SK-N-SH treated with all-trans-retinoic acid at 6 μM for 48 hours (cell line): Measurements from ENCODE around the gene MAP3K2.

Experiments
- ATAC-seq: fragments of 200-7000 bp; cut with Tn5 transposase; 3 replicates; pipeline ENCODE4 v1.9.1; 2020; ENCODE audit warnings: mild to moderate bottlenecking, moderate library complexity
- ARNTL ChIP-seq: fragments of 450-650 bp; formaldehyde crosslinking; IDR thresholded peaks from 2 replicates; pipeline ENCODE4 v1.5.0; 2020; ENCODE audit warnings: low read depth, mild to moderate bottlenecking, moderate library complexity, borderline replicate concordance
- BACH2 ChIP-seq: fragments of 250-450 bp; sonication (Bioruptor Pico); IDR thresholded peaks from 2 replicates; pipeline ENCODE4 v1.9.0; 2021; ENCODE audit warnings: mild to moderate bottlenecking, borderline replicate concordance
- CREB5 ChIP-seq: fragments of 250-450 bp; sonication (Bioruptor Pico); IDR thresholded peaks from 2 replicates; pipeline ENCODE4 v1.5.1; 2020; ENCODE audit warnings: low read depth, mild to moderate bottlenecking, moderate library complexity
- CSDC2 ChIP-seq: fragments of 250-450 bp; sonication (Bioruptor Pico); IDR thresholded peaks from 2 replicates; pipeline ENCODE4 v1.5.0; 2020; ENCODE audit warnings: mild to moderate bottlenecking, moderate library complexity
- GLIS3 ChIP-seq: fragments of 250-450 bp; sonication (Bioruptor Pico); IDR thresholded peaks from 2 replicates; pipeline ENCODE4 v1.5.0; 2020; ENCODE audit warnings: mild to moderate bottlenecking, moderate library complexity
- ISL1 ChIP-seq: fragments of 250-450 bp; sonication (Bioruptor Pico); IDR thresholded peaks from 2 replicates; pipeline ENCODE4 v2.1.2; 2022; ENCODE audit warnings: mild to moderate bottlenecking, moderate library complexity
- OSR1 ChIP-seq: fragments of 250-450 bp; sonication (Bioruptor Pico); IDR thresholded peaks from 2 replicates; pipeline ENCODE4 v1.8.0; 2022; ENCODE audit warnings: moderate library complexity, mild to moderate bottlenecking, inconsistent platforms
- PATZ1 ChIP-seq: fragments of 250-450 bp; sonication (Bioruptor Pico); IDR thresholded peaks from 2 replicates; pipeline ENCODE4 v1.8.0; 2020; ENCODE audit warnings: mild to moderate bottlenecking, moderate library complexity, borderline replicate concordance
- POU6F1 ChIP-seq: fragments of 250-450 bp; sonication (Bioruptor Pico); IDR thresholded peaks from 2 replicates; pipeline ENCODE4 v1.8.0; 2021; ENCODE audit warnings: low read depth, mild to moderate bottlenecking, moderate library complexity, borderline replicate concordance
- PPARA ChIP-seq: fragments of 250-450 bp; sonication (Bioruptor Pico); IDR thresholded peaks from 2 replicates; pipeline ENCODE4 v1.5.0; 2020; ENCODE audit warnings: mild to moderate bottlenecking, borderline replicate concordance
- RARB ChIP-seq: fragments of 250-450 bp; sonication (Bioruptor Pico); IDR thresholded peaks from 2 replicates; pipeline ENCODE4 v1.8.0; 2021; ENCODE audit warnings: mild to moderate bottlenecking, moderate library complexity
- SNAI2 ChIP-seq: fragments of 250-450 bp; sonication (Bioruptor Pico); IDR thresholded peaks from 2 replicates; pipeline ENCODE4 v1.5.0; 2020; ENCODE audit warnings: mild to moderate bottlenecking, moderate library complexity
- TCF4 ChIP-seq: fragments of 250-450 bp; sonication (Bioruptor Pico); IDR thresholded peaks from 2 replicates; pipeline ENCODE4 v1.8.0; 2021; ENCODE audit warnings: mild to moderate bottlenecking, moderate library complexity, borderline replicate concordance
- TOX ChIP-seq: fragments of 250-450 bp; sonication (Bioruptor Pico); IDR thresholded peaks from 2 replicates; pipeline ENCODE4 v1.8.0; 2021; ENCODE audit warnings: mild to moderate bottlenecking, moderate library complexity, borderline replicate concordance
- TSHZ2 ChIP-seq: fragments of 250-450 bp; sonication (Bioruptor Pico); IDR thresholded peaks from 2 replicates; pipeline ENCODE4 v1.5.0; 2020; ENCODE audit warnings: mild to moderate bottlenecking, moderate library complexity
- ZC3H10 ChIP-seq: fragments of 250-450 bp; sonication (Bioruptor Pico); IDR thresholded peaks from 2 replicates; pipeline ENCODE4 v1.5.1; 2021; ENCODE audit warnings: mild to moderate bottlenecking, moderate library complexity
- ZFP30 ChIP-seq: fragments of 450-650 bp; formaldehyde crosslinking; IDR thresholded peaks from 2 replicates; pipeline ENCODE4 v1.5.0; 2022; ENCODE audit warnings: mild to moderate bottlenecking, moderate library complexity
- ZNF8 ChIP-seq: fragments of 450-650 bp; formaldehyde crosslinking; IDR thresholded peaks from 2 replicates; pipeline ENCODE4 v1.5.0; 2020; ENCODE audit warnings: mild to moderate bottlenecking, moderate library complexity

The MAP3K2 gene

GRCh38 chr2:127361929-127362885 is 25.6 kb downstream of the MAP3K2 start:
- TF ChIP-seq TCF4 (CRISPR knock-in tag) (peak; percentile 18; the same call in 1 of the 2 replicates), ZFP30 (CRISPR knock-in tag) (no peak), OSR1 (no peak)
- peak; percentile 72 for ATAC-seq

GRCh38 chr2:127360242-127360641 is 27.5 kb downstream of the MAP3K2 start:
- no peak for TF ChIP-seq ARNTL (CRISPR knock-in tag)
- TF ChIP-seq BACH2 (CRISPR knock-in tag) = no peak
- TF ChIP-seq CSDC2 = no peak
- no peak for TF ChIP-seq GLIS3
- TF ChIP-seq ZNF8 = no peak
- TF ChIP-seq PATZ1 = no peak
- TF ChIP-seq OSR1 = no peak
- TF ChIP-seq POU6F1 = no peak
- no peak for TF ChIP-seq TCF4 (CRISPR knock-in tag)
- TF ChIP-seq ZC3H10 (CRISPR knock-in tag) = no peak
- no peak for TF ChIP-seq RARB
- no peak for TF ChIP-seq ZFP30 (CRISPR knock-in tag)
- TF ChIP-seq CREB5 (CRISPR knock-in tag) = no peak
- TF ChIP-seq SNAI2 (CRISPR knock-in tag) = no peak
- no peak for TF ChIP-seq PPARA
- TF ChIP-seq TOX (CRISPR knock-in tag) = no peak
- ATAC-seq = no peak

- no peak for TF ChIP-seq PPARA
- no peak for TF ChIP-seq ISL1
- no peak for TF ChIP-seq TSHZ2 (CRISPR knock-in tag)
- TF ChIP-seq, all 23 proteins: peak for 0
- no peak for ATAC-seq
These were observed 28.3 kb downstream of the MAP3K2 start for GRCh38 chr2:127359520-127359919.

GRCh38 chr2:127358971-127359370 is 28.8 kb downstream of the MAP3K2 start:
- TF ChIP-seq RARB (no peak), ZNF8 (no peak), ZC3H10 (CRISPR knock-in tag) (no peak), ZFP30 (CRISPR knock-in tag) (no peak)
- TF ChIP-seq, all 23 proteins: peak for 0
- ATAC-seq = no peak

GRCh38 chr2:127358044-127358443 is 29.7 kb downstream of the MAP3K2 start:
- TF ChIP-seq ZNF8 (no peak), ARNTL (CRISPR knock-in tag) (no peak), CREB5 (CRISPR knock-in tag) (no peak), GLIS3 (no peak), RARB (no peak), ZC3H10 (CRISPR knock-in tag) (no peak), OSR1 (no peak), POU6F1 (no peak)
- no peak for ATAC-seq
